Tibial nerve (tissue), 4 donors: Measurements from ENCODE around the gene FBN2. TPM values are rescaled to one million over a fixed set of nuclear protein-coding genes. Genes with fewer than 3 reads are reported as not detected.

Source experiments
- DNase-seq, 2 donors: peaks; one replicate each; pipeline ENCODE4 v3.0.0-alpha.2; 2019; ENCODE audit warnings: low spot score in 2 of 2
- H3K27ac ChIP-seq, 4 donors: fragments of 200-600 bp; sonication (generic) in 3 of 4; one replicate each; pipeline ENCODE4 v1.5.1; 2017 to 2019; ENCODE audit warnings: mild to moderate bottlenecking in 1 of 4
- H3K27me3 ChIP-seq, 2 donors: fragments of 200-600 bp; sonication (generic) in 1 of 2; one replicate each; pipeline versions ENCODE4 v1.5.1 to v1.6.0; 2017 to 2019
- H3K36me3 ChIP-seq, 3 donors: fragments of 200-600 bp; sonication (generic); one replicate each; pipeline ENCODE4 v1.5.1; 2018 to 2019
- H3K4me1 ChIP-seq, 4 donors: fragments of 200-600 bp; sonication (generic) in 3 of 4; one replicate each; pipeline ENCODE4 v1.5.1; 2017 to 2019
- H3K4me3 ChIP-seq, 4 donors: fragments of 200-600 bp; sonication (generic) in 3 of 4; one replicate each; pipeline ENCODE4 v1.5.1; 2017 to 2019; ENCODE audit warnings: mild to moderate bottlenecking in 1 of 4, moderate library complexity in 1 of 4
- H3K9me3 ChIP-seq, 4 donors: fragments of 200-600 bp; sonication (generic) in 3 of 4; one replicate each; pipeline ENCODE4 v1.5.1; 2017 to 2019
- EP300 ChIP-seq, 2 donors: sonication (generic); formaldehyde crosslinking; IDR thresholded peaks; one replicate each; pipeline ENCODE4 v1.6.1; 2017; ENCODE audit warnings: antibody characterized with exemption in 2 of 2, mild to moderate bottlenecking in 1 of 2
- POLR2A ChIP-seq, 2 donors: fragments of 450-650 bp; IDR thresholded peaks; one replicate each; pipeline ENCODE4 v1.6.1; 2017; ENCODE audit warnings: antibody characterized with exemption in 2 of 2, mild to moderate bottlenecking in 2 of 2, moderate library complexity in 2 of 2
- WGBS, 2 donors: methylation state at CpG; one replicate each; pipeline ENCODE4 v1.1.5; 2018; 5-methylcytosine and 5-hydroxymethylcytosine counted together
- total RNA-seq, 4 donors: library from RNA; depleted of rRNA; stranded (reverse); fragments of >200 nt; gene quantifications; one replicate each; pipeline ENCODE4 v1.1.0, GENCODE V29; 2016
- TF ChIP-seq, protein P1 (sequence below), 5 experiments: fragments of 200-600 bp in 3 of 5; fragments of 450-650 bp in 2 of 5; sonication (generic) in 3 of 5; IDR thresholded peaks; one replicate each; pipeline ENCODE4 v1.5.1; 2016 to 2019; ENCODE audit warnings: antibody characterized with exemption in 5 of 5, mild to moderate bottlenecking in 3 of 5, moderate library complexity in 2 of 5

The FBN2 gene
- total RNA-seq, 4 donors from 2014 or later = 1.2 to 6.3 (median 3.6) TPM

DNA sequence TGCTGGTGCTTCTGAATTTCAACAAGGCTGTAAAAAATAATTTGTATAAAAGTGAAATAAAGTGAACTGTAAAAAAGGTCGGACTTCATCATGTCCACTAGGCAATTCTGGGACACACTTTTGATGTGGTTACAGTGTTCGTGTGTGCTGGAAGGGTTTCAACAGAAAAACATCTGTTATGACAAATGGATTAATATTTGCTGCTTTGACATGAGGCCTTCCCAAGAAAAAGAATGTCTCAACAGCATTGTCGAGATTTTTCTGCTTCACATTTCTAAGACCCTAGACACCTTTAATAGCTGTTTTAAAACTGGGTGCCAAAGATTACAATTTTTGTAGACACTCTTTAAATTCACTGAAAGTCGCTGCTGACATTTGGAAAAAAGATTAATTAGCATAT is 237.9 kb downstream of the FBN2 start:
- H3K9me3 ChIP-seq = no peaks in the 10 kb centered on the region
- H3K36me3 ChIP-seq = peaks cover 0 to 8% (median 0%) of the 10 kb centered on the region in 3 donors
- no peaks in the 10 kb centered on the region for H3K4me1 ChIP-seq
- H3K27ac ChIP-seq = no peak overlapping the region
- WGBS, 2 donors = 63 to 73% methylated on average over 4 of the region's 4 CpGs
- no peak overlapping the region for H3K4me3 ChIP-seq
- DNase-seq = no peak
- TF ChIP-seq POLR2A (IDR thresholded peaks at IDR 0.05) (no peak), EP300 (IDR thresholded peaks at IDR 0.05) (no peak)
- TF ChIP-seq, protein P1, sequence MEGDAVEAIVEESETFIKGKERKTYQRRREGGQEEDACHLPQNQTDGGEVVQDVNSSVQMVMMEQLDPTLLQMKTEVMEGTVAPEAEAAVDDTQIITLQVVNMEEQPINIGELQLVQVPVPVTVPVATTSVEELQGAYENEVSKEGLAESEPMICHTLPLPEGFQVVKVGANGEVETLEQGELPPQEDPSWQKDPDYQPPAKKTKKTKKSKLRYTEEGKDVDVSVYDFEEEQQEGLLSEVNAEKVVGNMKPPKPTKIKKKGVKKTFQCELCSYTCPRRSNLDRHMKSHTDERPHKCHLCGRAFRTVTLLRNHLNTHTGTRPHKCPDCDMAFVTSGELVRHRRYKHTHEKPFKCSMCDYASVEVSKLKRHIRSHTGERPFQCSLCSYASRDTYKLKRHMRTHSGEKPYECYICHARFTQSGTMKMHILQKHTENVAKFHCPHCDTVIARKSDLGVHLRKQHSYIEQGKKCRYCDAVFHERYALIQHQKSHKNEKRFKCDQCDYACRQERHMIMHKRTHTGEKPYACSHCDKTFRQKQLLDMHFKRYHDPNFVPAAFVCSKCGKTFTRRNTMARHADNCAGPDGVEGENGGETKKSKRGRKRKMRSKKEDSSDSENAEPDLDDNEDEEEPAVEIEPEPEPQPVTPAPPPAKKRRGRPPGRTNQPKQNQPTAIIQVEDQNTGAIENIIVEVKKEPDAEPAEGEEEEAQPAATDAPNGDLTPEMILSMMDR (IDR thresholded peaks at IDR 0.05) = no peak
- no peaks in the 10 kb centered on the region for H3K27me3 ChIP-seq

DNA sequence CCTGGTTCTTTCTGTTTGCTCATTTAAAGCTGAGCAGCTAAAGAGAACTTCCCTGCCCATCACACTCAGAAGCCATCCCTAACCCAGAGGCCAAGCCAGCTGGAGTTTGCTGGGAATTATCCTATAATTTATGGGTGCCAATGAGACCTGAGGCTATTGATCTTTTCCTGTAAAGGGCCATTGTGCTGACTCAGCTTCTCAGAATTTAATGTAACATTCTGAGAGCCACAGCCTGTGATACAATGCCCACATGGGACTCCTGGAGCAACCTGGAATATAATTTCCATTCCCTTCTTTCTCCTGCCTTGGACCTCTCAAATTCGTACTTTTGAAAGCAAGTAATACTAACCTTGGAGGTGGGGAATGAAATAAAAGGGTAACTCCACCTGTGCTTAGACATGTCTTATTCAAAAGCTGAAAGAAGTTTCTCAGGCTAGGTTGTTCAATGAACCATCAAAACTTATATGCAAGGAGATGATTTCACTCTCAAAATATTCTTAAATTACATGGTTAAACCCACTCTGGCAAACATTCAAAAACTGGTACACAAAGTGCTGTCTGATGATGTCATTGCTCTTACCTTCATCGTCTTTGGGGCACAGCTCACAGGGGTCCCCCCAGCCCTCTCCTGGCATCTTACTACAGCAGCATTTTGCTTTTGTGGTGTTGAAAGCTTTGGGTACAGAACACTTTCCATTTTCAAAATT is 247.7 kb downstream of the FBN2 start:
- Histone ChIP-seq H3K36me3 (no peaks in the 10 kb centered on the region), H3K27ac (no peak overlapping the region), H3K4me3 (no peak overlapping the region), H3K9me3 (no peaks in the 10 kb centered on the region), H3K4me1 (no peaks in the 10 kb centered on the region), H3K27me3 (no peaks in the 10 kb centered on the region)
- WGBS, 2 donors = 53 to 63% methylated on average over 2 of the region's 2 CpGs
- no peak for DNase-seq
- TF ChIP-seq, protein P1 (IDR thresholded peaks at IDR 0.05) = no peak
- TF ChIP-seq EP300 (IDR thresholded peaks at IDR 0.05) (no peak), POLR2A (IDR thresholded peaks at IDR 0.05) (no peak)

DNA sequence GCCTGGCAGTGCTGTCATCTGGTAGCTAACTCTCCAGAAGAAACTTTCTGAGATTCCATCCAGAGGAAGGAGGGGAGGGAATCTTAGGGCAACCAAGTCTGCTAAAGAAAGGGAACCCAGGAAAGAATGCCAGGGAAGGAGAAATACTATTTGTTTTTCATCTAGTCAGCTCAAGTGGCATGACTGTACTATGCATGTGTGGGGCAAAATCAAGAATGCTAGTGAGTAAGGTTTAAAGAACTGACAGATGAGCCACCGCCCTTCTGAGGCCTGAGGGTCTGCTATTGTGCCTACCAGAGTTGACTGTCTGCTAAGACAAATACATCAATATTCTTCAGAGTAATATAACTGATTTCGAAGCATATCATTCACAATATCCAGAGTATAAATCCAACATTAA is 250.3 kb downstream of the FBN2 start:
- no peak for DNase-seq
- H3K9me3 ChIP-seq = no peaks in the 10 kb centered on the region
- H3K36me3 ChIP-seq = no peaks in the 10 kb centered on the region
- TF ChIP-seq EP300 (IDR thresholded peaks at IDR 0.05) (no peak), POLR2A (IDR thresholded peaks at IDR 0.05) (no peak)
- TF ChIP-seq, protein P1 (IDR thresholded peaks at IDR 0.05) = no peak
- H3K27me3 ChIP-seq = no peaks in the 10 kb centered on the region
- no peaks in the 10 kb centered on the region for H3K4me1 ChIP-seq
- WGBS, 2 donors = 95 to 98% methylated on average over 2 of the region's 2 CpGs
- no peak overlapping the region for H3K27ac ChIP-seq
- H3K4me3 ChIP-seq = no peak overlapping the region

DNA sequence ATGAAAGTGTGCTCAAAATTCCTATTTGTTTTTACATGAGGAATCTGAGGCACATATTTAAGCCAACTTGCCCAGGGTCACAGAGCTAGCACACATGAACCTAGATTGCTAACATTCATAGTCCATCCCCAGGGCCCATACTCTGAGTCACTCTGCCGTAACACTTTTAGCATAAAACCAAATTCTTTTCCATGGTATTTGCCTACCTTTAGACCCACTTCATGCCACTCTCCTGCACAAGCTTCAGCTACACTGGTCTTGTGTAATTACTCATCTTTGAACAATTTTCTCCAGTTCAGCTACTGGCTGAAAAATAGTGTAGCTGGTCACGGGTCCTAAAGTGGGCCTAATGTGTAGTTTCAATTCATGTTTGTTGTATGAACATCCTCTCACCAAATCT is 253.8 kb downstream of the FBN2 start:
- Histone ChIP-seq H3K36me3 (no peaks in the 10 kb centered on the region), H3K4me3 (no peak overlapping the region), H3K27me3 (no peaks in the 10 kb centered on the region), H3K9me3 (no peaks in the 10 kb centered on the region), H3K4me1 (no peaks in the 10 kb centered on the region), H3K27ac (no peak overlapping the region)
- WGBS, 2 donors = 95 to 98% methylated on average over 2 of the region's 2 CpGs
- TF ChIP-seq POLR2A (IDR thresholded peaks at IDR 0.05) (no peak), EP300 (IDR thresholded peaks at IDR 0.05) (no peak)
- TF ChIP-seq, protein P1 (IDR thresholded peaks at IDR 0.05) = no peak
- no peak for DNase-seq

DNA sequence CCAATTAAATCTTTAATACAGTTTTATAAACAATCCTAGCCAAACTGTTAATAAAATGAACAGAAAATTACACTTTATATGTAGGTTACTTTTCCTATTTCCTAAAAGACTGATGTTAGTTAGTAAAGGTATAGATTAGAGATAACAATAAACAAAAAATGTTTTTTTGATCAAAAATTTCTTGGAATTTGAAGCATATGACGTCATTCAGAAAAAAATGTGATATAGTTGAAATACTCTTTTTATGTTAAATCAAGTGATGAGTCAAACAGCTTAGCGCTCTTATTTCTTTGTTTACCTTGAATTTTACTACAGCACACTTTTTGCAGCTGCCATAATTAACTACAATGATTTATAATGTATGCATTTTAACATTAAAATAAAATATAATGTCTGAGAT is 258.7 kb downstream of the FBN2 start:
- TF ChIP-seq EP300 (IDR thresholded peaks at IDR 0.05) = no peak
- no peak for TF ChIP-seq POLR2A (IDR thresholded peaks at IDR 0.05)
- TF ChIP-seq, protein P1 (IDR thresholded peaks at IDR 0.05) = no peak
- Histone ChIP-seq H3K27me3 (no peaks in the 10 kb centered on the region), H3K4me1 (no peaks in the 10 kb centered on the region), H3K4me3 (no peak overlapping the region), H3K9me3 (no peaks in the 10 kb centered on the region), H3K36me3 (peaks cover 0 to 5% (median 0%) of the 10 kb centered on the region in 3 donors), H3K27ac (no peak overlapping the region)
- no peak for DNase-seq
- 28 to 79% methylated on average over 2 of the region's 2 CpGs for WGBS, 2 donors
